ENCODE measurements around the gene NBEAL2.

NBEAL2 gene

DNA sequence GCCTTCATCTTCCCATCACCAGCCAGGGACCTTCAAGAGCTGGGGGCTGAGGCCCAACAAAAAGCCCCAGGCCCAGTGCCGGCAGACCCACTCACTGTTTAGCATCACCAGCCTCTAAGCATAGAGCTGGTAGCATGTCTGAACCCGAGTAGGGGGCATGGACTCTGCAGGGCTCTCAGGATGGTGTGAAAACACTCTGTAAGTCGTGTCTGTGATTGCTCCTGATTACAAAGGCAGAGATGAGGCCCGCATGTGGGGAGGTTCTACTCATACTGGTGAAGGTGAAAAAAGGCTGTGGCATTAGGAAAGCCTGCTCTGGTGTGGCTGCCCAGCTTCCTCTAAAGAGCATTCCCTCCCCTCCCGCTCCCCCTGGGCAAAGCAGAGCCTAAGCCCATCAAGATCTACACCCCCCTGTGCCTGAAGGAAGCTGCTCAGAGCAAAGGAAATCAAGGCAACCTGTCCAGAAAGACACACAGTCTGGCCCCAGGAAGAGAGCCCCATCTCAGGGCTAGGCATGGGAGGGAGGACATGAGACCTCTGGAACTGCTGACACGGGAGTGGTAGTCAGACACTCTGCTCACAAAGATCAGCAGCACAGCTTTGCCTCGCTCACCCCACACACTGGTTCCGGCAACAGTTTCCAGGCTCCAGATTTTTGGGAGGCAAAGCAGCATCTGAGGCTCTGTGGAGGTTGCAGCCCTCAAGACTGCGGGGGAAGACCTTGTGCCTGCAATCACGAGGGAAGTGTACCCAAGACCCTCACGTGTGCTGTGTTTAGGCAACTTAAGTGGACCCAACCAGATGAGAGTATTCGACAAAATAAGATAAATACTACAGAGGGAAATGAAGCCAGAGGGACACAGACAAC is 39.7 kb upstream of the NBEAL2 start:
- DNase-seq (ENCODE audit: low spot score), result no peak
- TF ChIP-seq, protein P1, sequence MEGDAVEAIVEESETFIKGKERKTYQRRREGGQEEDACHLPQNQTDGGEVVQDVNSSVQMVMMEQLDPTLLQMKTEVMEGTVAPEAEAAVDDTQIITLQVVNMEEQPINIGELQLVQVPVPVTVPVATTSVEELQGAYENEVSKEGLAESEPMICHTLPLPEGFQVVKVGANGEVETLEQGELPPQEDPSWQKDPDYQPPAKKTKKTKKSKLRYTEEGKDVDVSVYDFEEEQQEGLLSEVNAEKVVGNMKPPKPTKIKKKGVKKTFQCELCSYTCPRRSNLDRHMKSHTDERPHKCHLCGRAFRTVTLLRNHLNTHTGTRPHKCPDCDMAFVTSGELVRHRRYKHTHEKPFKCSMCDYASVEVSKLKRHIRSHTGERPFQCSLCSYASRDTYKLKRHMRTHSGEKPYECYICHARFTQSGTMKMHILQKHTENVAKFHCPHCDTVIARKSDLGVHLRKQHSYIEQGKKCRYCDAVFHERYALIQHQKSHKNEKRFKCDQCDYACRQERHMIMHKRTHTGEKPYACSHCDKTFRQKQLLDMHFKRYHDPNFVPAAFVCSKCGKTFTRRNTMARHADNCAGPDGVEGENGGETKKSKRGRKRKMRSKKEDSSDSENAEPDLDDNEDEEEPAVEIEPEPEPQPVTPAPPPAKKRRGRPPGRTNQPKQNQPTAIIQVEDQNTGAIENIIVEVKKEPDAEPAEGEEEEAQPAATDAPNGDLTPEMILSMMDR (IDR thresholded peaks at IDR 0.05), result no peak
- Histone ChIP-seq H3K27ac (peak overlapping the region in 1 of 2 donors; percentile 5), H3K4me3 (no peak overlapping the region)

DNA sequence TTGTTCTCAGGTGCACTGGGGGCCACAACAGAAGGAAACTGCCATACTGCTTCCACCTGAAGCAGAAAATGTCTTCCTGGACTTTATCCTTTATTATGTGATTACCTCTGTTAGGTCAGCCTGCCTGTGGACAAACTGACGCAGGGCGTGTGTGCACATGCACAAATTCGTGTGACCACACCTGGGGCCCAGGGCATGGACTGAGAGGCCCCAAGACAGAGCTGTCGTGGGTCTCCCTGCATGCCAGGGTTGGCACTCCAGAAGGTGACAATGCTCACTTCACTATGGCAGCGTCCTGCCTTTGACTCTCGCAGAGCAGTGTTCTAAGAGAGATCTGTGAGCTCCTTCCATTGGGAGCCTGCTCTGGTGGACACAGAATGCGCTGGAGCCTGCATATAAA is 37.4 kb upstream of the NBEAL2 start:
- no peak overlapping the region for H3K4me3 ChIP-seq
- H3K27ac ChIP-seq, result no peak overlapping the region
- TF ChIP-seq, protein P1 (IDR thresholded peaks at IDR 0.05), result no peak
- no peak for DNase-seq (ENCODE audit: low spot score)

DNA sequence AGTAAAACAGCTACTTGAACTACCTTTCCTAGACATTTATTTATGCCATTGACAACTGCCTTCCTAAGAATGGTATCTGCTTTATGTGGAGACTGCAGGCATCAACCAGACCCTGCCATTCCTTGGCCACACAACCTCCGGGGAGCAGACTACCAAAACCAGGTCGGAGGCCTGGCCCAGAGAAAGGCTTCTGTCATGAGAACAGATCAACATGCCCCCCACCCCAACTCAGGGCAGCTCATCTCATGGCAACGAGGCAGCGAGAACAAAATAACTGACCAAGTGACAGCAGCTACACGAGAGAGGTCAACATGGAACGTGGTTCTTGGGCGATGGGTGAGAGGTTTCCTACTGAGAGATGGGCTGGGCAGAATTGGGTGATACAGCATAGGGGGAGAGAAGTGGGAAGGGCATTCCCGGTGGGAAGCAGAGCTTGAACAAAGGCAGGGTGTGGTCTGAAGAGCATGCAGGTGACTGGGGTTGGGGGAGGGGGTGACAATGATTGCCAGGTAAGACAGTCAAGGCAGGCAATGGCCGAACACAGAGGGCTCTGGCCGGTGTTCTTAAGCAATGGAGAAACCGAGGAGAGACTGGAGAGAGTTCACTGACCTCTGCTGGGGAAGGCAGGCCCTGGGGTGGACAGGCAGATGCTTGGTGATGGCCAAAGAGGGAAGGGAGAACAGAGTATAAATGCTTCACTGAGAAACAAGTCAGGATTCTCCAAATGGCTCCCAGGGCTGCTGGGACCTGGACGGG is 36.8 kb upstream of the NBEAL2 start:
- H3K27ac ChIP-seq, result no peak overlapping the region
- DNase-seq (ENCODE audit: low spot score), result no peak
- H3K4me3 ChIP-seq, result no peak overlapping the region
- TF ChIP-seq, protein P1 (IDR thresholded peaks at IDR 0.05), result no peak

DNA sequence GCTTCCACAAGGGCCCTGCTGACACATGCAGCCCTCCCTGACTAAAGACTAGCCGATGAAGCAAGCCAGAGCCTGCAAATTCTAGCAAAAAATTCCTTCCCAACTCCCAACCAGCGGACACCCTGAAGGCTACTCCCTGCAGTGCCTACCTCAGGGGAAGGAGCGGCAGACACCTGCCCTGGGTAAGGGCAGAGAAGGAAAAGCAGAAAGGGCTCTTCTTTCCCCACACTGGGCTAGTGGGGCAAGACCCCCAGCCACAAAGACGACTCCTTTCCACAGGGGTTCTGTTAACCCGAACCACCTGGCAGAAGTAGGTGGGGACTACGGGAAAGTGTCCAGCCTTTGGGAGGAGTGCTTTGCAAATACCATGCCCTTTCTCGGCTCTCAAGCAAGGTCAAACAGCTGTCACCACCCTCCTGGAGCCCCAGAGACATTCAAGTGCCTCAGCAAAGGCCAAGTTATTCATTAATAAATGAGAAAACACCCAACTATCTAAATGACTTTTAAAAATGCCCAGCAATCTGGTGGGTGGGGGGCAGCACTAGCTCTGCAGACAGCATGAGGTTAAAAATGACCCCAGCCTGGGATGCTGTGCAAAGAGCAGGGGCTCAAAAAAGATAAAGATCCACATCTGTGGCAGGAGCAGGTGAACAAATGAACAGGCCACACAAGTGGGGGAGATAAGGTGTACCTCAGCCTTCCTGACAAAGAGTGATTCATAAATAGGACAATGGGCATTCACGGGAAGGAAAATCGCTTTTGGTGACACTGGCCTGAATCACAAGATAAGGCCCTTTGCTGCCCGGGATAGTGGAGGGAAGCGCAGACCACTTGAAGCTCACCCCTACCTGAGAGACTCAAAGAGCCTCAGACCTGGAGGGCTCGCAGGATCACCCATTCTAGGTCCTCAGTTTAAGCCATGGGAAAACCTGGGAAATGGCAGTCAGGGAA is 36.0 kb upstream of the NBEAL2 start:
- DNase-seq (ENCODE audit: low spot score), result no peak
- no peak overlapping the region for H3K27ac ChIP-seq
- TF ChIP-seq, protein P1 (IDR thresholded peaks at IDR 0.05), result no peak
- no peak overlapping the region for H3K4me3 ChIP-seq

DNA sequence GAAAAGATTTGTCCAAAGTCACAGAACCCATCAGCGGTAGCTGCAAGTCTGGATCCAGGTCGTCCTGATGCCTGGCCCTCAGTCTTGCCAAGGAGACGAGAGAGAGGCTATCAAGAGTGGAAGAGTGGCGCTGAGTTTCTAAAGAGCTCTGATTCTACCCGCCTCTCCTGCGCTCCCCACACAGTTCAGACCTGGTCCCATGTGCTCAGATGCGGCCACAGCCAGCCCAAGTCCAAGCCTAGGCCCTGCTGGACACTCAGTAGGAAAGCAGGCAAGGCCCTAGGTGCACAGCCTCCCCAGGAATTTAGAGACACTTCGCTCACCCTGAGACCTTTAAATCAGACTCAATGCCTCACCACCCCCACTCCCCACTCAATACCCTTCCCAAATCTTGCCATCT is 35.3 kb upstream of the NBEAL2 start:
- no peak for DNase-seq (ENCODE audit: low spot score)
- H3K4me3 ChIP-seq, result no peak overlapping the region
- H3K27ac ChIP-seq, result peak overlapping the region in 1 of 2 donors; percentile 25
- TF ChIP-seq, protein P1 (IDR thresholded peaks at IDR 0.05), result no peak

DNA sequence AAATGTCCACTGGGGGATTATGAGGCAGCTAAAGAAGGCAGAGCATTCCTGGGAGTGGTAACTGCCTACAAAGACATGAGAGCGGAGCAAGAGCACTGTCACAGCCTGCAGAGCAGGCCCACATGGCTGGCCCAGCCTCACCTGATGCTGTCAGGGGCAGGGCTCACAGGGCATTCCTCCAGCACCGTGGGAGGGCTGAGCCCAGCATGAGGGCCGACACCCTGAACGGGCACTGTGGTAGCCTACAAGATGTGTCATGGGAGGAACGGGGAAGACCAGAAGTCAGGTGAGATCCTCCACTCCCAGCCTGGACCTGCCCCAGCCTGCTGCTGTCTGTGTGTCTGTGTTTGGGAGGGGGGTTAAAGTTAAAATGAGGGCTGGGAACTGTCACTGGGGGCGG is 33.0 kb upstream of the NBEAL2 start:
- H3K4me3 ChIP-seq, result no peak overlapping the region
- no peak overlapping the region for H3K27ac ChIP-seq
- TF ChIP-seq, protein P1 (IDR thresholded peaks at IDR 0.05), result no peak
- DNase-seq (ENCODE audit: low spot score), result no peak

Measured in coronary artery (tissue), 2 donors.